Hematopoietic multipotent progenitor cell treated with erythropoietin and hydrocortisone succinate and interleukin-3 and kit ligand, for 17 days (in vitro differentiated cells): Measurements from ENCODE around the gene ENKD1.
A peak's percentile ranks its signal among the peaks of the same experiment; 100 is the strongest.
"Not testable (repeated sequence)": the region's sequence is repeated elsewhere in the genome, so short reads cannot be mapped to it uniquely, and the experiment has no call there.

ENCODE experiments used
- DNase-seq: peaks from one replicate; pipeline ENCODE4 v3.0.0-alpha.2; 2015; ENCODE audit warnings: low spot score

The ENKD1 gene, protein sequence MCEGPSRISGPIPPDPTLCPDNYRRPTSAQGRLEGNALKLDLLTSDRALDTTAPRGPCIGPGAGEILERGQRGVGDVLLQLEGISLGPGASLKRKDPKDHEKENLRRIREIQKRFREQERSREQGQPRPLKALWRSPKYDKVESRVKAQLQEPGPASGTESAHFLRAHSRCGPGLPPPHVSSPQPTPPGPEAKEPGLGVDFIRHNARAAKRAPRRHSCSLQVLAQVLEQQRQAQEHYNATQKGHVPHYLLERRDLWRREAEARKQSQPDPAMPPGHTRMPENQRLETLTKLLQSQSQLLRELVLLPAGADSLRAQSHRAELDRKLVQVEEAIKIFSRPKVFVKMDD

DNA sequence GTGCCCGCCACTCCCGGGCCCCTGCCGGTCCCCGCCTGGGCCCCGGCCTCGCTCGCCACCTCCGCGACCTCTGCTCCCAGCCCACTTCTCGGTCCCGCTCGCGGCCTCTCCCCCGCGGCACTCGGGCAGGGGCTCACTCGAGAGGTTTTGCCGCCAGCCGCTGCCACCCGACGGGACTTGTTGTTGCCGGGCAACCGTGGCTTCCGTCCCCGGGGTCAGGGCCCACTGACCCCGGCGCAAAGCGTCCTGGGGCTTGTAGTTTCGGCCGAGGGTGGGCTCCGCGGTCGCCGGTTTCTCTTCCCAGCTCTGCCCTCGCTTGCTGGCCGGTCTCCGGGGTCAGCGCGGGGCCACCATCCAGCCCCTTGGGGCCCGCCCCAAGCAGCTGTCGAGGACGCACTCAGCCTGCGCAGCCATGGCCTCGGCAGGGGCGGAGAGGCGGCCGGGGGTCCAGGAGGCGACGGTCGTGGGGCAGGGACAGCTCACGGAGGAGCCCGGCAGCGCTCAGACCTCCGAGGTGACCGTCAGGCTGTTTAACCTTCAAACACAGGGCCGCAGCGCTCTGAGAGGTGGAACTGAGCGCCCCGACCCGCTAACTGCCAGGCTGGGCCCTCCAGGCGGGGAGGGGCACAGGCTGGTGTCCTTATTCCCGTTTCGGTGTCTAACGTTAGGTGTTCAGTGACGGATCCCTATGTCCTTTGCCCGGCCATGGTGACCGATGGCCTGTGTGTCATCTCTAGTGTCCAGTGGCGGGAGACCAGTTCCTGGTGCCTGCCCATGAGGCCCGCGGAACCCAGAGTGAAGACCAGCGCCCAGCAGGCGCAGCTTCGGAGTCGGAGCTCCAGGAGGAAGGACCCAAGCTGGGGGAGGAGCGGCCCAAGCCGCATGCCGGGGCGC lies at the start of gene ENKD1, which contains the start of gene C16orf86:
TSS of gene ENKD1 (minus strand) at position 192 of the 894 bp plus-strand sequence. CDS start 308 bp downstream, outside the sequence.
TSS of gene C16orf86 (plus strand) at position 256 of the 894 bp plus-strand sequence. CDS start at position 413, 157 bp downstream.
- DNase-seq, result peak; percentile 66

DNA sequence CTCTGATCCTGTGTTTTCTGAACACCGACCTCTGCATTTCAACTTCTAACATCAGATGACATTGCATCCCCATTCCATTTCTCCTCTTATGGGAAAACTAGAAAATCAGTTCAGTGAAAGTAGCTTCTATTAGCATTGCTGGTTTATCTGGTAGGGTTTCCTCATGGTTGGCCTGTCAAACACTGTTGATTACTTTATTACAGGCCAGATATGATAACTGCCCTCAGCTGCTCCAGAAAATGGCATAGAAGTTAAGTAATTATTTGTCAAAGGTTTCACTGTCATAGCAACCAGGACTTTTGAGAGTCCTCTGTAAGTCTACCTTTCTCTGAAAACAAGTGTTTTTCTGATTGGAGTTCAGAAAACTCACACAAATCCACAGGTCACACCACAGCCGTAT lies 49.5 kb upstream of the ENKD1 start:
- DNase-seq, result no peak

DNA sequence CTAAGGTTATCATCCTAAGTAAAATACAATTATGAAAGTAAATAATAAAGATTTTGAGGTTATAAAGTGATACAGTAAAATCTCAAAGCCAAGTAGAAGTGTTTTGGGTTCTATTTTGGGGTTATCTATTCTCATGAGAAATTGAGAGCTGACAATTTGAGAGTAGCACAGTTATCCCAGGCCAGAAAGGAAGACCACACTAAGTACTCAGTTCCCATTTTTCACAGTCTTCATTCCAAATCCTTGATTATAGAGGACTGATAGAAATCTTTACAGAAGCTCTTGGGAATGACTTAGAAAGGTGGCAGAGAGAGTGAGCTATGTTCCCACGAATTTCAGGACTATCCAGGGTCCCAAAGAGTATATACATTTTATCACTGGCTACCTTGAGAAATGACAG lies 48.0 kb upstream of the ENKD1 start:
- DNase-seq, result no peak

DNA sequence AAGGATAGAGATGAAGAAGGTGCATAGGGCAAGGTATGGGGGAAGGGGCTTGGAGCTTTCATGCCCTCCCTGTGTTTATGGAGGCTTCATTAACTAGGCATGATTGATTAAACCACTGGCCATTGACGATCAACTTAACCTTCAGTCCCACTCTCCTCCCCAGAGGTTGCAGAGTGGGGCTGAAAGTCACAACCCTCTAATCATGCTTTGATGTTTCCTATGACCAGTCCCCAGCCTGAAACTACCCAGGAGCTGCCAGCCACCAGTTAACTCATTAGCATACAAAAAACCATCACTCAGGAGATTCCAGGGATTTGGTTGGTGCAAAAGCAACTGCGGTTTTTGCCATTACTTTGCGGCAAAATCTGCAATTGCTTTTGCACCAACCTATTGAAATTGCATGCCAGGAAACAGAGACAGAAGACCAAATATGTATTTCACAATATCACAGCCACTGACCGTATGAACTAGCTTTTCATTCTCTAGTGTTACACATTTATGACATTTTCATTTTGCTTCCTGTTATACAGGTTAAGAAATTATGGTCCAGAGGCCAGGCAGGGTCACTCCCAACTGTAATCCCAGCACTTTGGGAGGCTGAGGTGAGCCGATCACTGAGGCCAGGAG lies 47.2 kb upstream of the ENKD1 start:
- no peak for DNase-seq

DNA sequence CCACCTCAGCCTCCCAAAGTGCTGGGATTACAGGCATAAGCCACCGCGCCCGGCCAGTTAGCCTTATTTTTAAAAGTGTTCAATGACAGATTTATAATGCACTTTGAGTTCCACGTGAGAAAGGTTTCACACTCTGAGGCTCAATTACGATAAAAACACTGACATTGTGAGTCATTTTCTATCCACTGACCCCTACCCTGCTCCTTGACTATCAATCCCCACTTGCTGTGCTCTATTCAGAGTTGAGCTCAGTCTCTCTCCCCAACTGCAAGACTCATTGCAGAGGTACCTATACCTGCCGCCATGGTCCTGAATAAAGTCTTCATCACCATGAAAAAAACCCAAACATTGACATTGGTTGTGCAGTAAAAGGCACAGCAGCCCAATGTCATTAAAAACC lies 44.1 kb upstream of the ENKD1 start:
- no peak for DNase-seq

DNA sequence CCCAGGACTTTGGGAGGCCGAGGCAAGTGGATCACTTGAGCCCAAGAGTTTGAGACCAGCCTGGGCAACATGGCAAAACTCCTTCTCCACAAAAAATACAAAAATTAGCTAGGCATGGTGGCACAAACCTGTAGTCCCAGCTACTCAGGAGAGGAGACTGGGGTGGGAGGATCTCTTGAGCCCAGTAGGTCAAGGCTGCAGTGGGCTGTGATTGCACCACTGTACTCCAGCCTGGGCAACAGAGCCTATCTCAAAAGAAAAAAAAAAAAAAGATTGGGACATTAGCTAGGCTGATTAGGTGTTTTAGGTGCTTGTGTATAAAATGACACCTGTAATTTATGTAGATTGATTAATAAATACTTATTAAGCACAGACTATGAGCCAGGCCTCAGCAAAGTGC lies 42.5 kb upstream of the ENKD1 start:
- no peak for DNase-seq

DNA sequence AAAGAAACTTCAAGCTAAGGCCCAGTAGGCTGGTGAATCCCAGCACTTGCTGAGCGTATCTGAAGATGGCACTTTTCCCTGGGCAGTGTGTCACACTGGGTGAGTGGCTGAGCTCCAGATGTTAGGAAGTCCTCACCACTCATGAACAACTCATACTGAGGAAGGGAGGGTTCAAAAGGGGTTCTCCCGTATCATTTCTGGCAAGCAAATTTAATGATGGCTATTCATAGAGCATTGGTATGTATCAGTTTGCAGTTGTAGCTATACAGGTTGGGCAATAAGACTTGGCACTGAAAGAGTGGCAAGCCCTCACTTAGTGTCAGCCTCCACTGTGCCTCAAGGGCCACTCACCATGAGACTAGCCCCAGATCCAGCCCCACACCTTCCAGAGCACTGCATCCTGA lies 41.8 kb upstream of the ENKD1 start:
- DNase-seq, result no peak

DNA sequence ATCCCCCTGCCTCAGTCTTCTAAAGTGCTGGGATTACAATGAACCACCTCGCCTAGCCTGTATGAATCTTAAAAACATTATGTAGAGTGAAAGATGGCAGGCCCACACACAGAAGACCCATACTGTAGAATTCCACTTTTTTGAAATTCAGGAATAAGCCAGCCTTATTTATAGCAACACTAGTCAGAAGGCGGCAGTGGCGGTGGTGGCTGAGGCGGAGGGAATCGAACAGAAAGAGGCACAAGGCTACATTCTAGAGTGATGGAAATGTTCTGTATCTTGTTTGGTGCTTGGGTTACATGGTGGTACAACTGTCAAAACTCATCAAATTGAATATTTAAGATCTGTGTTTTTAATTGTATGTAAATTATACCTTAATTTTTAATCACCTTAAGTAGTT lies 41.2 kb upstream of the ENKD1 start:
- DNase-seq, result no peak

DNA sequence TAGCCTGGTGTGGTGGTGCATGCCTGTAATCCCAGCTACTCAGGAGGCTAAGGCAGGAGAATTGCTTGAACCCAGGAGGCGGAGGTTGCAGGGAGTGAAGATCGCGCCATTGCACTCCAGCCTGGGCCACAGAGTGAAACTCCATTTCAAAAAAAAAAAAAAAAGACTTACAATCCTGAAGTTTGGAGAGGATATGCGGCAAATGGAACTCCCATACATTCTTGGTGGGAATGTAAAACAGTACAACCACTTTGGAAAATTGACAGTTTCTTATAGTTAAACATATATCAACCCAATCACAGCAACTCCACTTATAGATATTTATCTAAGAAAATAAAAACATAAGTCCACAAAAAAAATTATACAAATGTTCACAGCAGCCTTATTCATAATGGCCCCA lies 40.7 kb upstream of the ENKD1 start:
- no peak for DNase-seq

DNA sequence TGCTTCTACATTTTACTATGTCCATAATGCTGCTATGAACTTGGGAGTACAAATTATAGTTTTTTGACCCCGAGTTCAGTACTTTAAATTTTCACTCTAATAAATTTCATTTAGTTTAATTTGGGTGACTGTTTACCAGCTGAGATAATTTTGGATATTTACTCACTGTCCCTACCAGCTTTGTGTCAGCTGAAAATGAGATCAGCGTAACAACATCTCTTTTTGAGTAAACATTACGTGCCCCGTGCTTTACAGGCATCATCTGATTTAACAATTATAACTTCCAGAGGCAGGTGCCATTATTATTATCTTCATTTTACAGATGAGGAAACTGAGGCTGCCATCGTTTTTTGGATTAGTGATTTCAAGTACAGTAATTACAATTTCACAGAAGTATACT lies 37.6 kb upstream of the ENKD1 start:
- DNase-seq, result no peak

DNA sequence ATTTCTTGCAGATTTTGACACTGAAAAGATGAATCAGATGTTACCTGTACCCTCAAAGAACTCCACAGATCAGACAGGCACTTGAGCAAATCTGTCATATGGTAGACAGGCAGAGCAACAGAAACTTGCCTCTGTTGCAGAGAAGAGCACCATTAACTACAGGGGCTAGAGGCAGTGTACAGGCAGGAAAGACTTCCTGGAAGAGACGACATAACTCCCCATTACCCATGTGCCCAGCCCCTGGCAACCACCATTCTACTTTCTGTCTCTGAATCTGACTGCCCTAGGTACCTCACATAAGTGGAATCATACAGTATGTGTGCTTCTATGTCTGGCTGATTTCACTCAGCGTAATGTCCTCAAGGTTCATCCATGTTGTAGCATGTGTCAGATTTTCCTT lies 37.1 kb upstream of the ENKD1 start:
- no peak for DNase-seq

DNA sequence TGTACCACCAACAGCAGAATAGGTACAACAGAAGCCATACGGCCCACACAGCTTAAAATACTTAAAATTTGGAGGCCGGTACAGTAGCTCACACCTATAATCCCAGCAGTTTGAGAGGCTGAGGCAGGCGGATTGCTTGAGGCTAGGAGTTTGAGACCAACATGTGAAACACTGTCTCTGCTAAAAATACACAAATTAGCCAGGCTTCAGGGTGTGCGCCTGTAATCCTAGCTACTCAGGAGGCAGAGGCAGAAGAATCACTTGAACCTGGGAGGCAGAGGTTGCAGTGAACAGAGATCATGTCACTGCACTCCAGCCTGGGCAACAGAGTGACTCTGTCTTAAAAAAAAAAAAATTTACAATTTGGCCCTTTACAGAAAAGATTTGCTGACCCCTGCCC lies 35.6 kb upstream of the ENKD1 start:
- DNase-seq, result no peak

DNA sequence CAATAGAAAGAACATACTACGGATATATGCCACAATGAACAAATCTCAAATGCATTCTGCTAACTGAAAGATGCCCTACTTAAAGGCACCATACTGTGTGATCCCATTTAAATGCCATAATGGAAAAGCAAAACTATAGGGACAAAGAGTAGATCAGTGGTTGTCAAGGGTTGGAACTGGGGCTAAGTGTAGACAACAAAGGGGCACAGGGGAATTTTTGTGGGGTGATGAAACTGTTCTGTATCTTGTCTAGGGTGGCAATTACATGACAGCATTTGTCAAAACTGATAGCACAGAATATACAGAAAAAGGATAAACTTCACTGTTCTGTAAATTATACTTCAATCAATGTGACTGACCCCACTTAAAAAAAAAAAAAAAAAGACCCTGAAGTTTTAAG lies 34.9 kb upstream of the ENKD1 start:
- DNase-seq, result no peak

DNA sequence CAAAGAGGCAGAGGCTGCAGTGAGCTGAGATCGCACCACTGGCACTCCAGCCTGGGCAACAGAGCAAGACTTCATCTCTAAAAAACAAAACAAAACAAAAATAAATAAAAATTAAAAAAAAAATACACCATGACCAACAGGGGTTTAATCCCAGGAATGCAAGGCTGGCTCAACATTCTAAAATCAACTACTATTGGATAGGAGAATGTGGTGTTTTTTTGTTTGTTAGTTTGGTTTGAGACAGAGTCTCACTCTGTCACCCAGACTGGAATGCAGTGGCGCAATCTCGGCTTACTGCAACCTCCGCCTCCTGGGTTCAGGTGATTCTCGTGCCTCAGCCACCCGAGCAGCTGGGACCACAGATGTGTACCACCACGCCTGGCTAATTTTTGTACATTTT lies 32.7 kb upstream of the ENKD1 start:
- no peak for DNase-seq

DNA sequence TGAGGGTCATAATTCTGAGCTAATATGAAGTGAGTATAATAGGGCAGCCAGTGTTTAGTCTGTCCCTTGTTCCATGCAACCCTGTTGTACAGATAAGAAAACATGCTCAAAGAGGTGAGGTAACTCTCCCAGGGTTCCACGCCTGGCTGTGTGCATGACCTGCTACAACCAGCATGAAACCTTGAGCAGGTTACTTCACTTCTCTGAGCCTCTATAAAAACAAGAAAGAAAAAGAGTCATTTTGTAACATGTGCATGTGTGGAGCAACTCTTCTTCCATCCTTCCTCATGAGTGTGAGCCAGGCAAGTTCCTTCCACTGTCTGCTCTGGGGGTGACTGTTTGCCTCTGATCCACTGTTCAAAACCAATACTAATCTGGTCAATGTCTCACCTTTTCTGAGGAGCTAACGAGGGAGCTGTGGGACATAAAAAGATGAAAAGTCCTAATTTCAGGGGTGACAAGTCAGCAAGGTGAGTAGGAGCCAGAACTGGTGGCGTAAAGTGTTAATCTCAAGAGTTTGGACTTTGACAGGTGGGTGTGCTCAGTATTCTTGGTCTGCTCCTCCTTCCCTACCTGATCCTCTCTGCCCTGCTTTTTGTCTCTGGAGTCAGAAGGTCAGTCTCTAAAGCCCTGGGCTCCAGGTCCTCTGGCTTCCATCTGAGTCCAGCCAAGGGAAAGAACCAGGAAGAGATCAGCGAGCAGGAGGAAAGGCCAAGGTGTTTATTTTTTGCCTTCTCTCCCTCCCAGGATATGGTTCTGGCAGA lies 31.1 kb upstream of the ENKD1 start:
- no peak for DNase-seq

DNA sequence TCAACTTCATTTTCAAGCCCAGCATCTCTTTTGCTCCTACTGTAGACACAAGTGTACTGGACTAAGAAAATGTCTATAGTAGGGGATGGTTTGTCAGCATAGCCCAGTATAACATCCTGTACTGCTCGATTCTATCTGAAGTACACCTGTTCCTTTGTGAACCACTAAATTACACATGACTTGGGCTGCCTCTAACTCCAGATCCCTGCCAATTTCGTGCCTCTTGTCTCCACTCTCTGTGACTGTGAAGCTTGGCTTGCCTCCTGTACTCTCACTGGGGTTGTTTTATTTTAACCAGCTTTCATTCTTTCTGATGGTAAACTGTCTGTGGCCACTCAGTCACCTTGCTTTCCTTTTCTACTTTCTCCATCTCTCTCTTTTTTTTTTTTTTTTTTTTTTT lies 28.1 kb upstream of the ENKD1 start:
- no peak for DNase-seq

DNA sequence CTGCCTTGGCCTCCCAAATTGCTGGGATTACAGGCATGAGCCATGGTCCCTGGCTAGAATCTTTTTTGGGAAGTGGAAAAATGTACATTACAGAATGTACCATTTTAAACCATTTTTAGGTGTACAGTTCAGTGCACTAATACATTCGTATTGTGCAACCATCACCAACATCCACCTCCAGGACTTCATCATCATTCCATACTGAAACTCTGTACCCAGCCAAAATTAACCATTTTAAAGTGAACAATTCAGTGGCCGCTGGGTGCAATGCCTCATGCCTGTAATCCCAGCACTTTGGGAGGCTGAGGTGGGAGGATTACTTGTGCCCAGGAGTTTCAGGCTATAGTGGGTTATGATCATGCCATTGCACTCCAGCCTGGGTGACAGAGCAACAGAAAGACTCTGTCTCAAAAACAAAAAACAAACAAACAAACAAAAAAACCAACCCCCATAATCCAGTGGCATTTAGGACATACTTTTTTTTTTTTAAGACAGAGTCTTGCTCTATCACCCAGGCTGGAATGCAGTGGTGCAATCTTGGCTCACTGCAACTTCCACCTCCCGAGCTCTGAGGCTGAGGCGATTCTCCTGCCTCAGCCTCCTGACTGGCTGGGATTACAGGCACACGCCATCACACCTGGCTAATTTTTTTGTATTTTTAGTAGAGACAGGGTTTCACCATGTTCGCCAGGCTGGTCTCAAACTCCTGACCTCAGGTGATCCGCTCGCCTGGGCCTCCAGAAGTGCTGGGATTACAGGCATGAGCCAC lies 27.2 kb upstream of the ENKD1 start:
- not testable (repeated sequence) for DNase-seq

DNA sequence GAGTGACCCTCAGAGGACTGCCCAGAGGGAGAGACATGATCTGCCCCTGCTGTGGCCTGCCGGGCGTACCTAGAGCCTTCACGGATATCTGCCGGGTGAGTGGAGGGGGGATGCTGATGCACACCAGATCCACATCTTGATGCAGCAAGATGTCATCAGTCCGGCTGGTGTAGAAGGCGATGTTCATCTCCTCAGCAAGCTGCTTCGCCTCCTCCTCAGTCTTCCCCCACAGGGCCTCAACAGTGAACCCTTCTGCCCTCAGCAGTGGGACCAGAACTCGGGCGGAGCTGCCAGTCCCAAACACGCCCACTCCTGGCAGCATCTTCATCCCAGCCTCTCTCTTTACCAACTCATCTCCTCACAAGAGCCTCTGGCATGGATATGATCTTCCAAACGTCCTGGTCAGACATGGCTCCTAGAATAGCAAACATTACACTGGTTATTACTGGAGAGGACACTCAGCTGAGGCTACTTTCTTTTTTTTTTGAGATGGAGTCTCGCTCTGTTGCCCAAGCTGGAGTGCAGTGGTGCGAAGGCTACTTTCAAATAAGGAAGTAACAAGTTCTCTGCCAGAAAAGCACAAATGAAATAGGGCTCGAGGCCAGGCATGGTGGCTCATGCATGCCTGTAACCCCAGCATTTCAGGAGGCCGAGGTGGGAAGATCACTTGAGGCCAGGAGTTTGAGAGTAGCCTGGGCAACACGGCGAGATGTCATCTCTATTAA lies 19.0 kb upstream of the ENKD1 start:
- DNase-seq, result no peak

DNA sequence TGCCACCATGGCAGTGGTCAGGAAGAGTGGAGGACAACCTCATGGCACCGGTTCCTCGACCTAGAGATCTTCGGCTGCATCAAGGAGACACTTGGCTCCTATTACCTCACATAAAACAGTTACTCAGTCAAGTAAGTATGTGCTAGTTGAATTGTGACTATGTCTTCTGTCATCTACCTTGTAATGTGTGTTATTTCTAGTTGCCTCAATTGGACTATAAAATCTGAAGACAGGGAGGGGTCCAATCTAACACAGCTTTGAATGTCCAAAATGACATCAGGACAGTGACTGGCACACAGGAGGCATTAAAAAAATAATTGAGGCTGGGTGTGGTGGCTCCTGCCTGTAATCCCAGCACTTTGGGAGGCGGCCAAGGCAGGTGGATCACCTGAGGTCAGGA lies 17.2 kb upstream of the ENKD1 start:
- no peak for DNase-seq
